Immature natural killer cell (primary cell): ENCODE data around the gene MAML2. TPM values are rescaled to one million over a fixed set of nuclear protein-coding genes. Genes with fewer than 3 reads are reported as not detected.

Experiments used
- DNase-seq, 3 donors: peaks; one replicate each; pipeline ENCODE4 v3.0.0; 2022; ENCODE audit warnings: mixed read lengths in 1 of 3
- H3K27ac Mint-ChIP-seq, 6 donors: one replicate each; pipeline ENCODE4 v1.8.0; 2020; ENCODE audit warnings: mixed read lengths in 6 of 6, mild to moderate bottlenecking in 5 of 6, inconsistent platforms in 4 of 6, moderate library complexity in 3 of 6
- H3K27me3 Mint-ChIP-seq, 3 donors: one replicate each; pipeline ENCODE4 v1.8.0; 2020 to 2021; ENCODE audit warnings: low read depth in 3 of 3, mild to moderate bottlenecking in 3 of 3, mixed read lengths in 3 of 3, moderate library complexity in 3 of 3, inconsistent platforms in 1 of 3
- H3K36me3 Mint-ChIP-seq, 3 donors: one replicate each; pipeline ENCODE4 v1.8.0; 2020; ENCODE audit warnings: mixed read lengths in 3 of 3, inconsistent platforms in 2 of 3, mild to moderate bottlenecking in 2 of 3
- H3K4me1 Mint-ChIP-seq, 2 donors: one replicate each; pipeline ENCODE4 v1.8.0; 2020; ENCODE audit warnings: inconsistent platforms in 2 of 2, mild to moderate bottlenecking in 2 of 2, mixed read lengths in 2 of 2, moderate library complexity in 1 of 2
- H3K4me3 Mint-ChIP-seq, 5 donors: one replicate each; pipeline ENCODE4 v1.8.0; 2020; ENCODE audit warnings: mild to moderate bottlenecking in 5 of 5, mixed read lengths in 5 of 5, inconsistent platforms in 3 of 5, moderate library complexity in 3 of 5
- H3K9me3 Mint-ChIP-seq, 6 donors: one replicate each; pipeline ENCODE4 v1.8.0; 2020; ENCODE audit warnings: mild to moderate bottlenecking in 6 of 6, mixed read lengths in 6 of 6, inconsistent platforms in 4 of 6, moderate library complexity in 3 of 6
- polyA plus RNA-seq, 3 donors: library from polyadenylated mRNA; unstranded; fragments of 300-500 nt; fragmentation: Illumina TruSeq; gene quantifications; one replicate each; pipeline ENCODE4 v1.2.3, GENCODE V29; 2021

Gene MAML2
- polyA plus RNA-seq, 3 donors from 2014 or later, result 0.26 to 4.5 (median 1.1) TPM

DNA sequence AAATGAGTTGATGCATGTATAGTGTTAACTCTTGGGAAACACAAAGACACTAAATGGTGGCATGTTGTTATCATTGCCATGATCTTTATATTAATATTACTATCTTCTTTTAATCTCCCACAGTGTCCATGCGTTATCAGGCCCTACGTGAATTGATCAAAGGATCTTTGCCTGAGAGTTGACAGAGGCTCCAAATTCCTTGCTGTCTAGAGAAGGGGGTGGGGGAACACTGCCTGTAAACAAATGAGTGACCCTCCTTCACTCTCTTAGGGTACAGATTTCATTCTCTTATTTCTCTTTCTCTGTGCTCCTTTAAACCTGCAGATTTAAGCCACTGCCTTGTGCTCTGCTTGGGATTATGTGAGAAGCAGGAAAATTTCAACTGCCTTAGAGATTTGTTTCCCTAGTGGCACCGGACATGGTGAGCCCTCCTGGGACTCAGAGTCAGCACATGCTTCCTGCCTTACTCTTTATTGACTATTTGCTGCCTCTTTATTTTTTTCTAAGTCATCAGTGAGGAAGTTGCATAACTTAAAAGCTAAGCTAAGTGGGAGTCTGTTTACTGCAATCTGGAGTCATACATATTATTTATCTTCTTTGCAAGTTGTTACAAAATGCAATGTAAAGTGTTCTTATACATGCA is 122.9 kb downstream of the MAML2 start:
- Mint-ChIP-seq H3K9me3 (no peaks in the 10 kb centered on the region), H3K36me3 (no peaks in the 10 kb centered on the region), H3K4me3 (peak overlapping the region in 1 of 5 donors; percentile 14), H3K4me1 (peaks cover 56 to 79% of the 10 kb centered on the region in 2 donors), H3K27me3 (peaks cover 0 to 2% (median 0%) of the 10 kb centered on the region in 3 donors), H3K27ac (peak overlapping the region in 5 of 6 donors; percentile 38 to 86 (median 80))
- no peak for DNase-seq

DNA sequence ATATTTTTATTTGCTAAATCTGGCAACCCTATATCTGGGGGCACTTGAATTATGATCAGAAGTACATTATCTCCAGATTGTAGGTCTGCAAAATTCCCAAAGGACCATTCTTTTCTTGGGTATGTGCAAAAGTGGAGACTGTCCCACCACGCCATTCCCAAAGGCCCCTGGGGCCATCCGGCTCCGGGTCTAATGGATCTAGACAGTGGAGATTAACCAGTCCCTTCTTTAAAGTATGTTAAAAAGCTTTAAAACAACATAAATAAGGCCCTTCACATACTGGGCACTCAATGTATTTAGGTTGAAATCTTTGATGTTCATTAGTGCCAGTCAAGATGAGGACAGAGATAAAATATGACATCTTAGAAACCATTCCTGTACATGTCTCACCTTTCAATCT is 124.1 kb downstream of the MAML2 start:
- Mint-ChIP-seq H3K4me1 (peaks cover 58 to 77% of the 10 kb centered on the region in 2 donors), H3K27me3 (no peaks in the 10 kb centered on the region), H3K27ac (peak overlapping the region in 1 of 6 donors; percentile 47), H3K36me3 (no peaks in the 10 kb centered on the region), H3K9me3 (no peaks in the 10 kb centered on the region), H3K4me3 (no peak overlapping the region)
- DNase-seq, result no peak

DNA sequence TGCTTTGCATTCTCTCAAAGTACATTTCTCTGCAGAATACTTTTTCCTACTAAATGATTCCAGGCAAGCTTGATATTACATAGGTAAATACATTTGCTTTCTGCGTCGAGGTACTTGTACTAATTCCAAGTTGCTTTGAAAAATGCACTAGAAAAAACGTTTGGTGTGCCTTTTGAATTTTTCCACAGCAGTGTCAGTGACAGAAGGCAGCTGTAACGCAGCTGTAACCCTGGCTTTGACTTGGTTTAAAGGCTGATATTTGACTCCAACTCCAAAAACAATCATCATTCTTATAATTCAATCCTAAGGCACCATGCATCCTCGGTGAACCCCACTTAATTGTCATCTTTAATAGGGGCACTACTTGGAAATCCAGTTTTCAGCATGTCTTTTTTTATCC is 125.0 kb downstream of the MAML2 start:
- peaks cover 63 to 74% of the 10 kb centered on the region in 2 donors for H3K4me1 Mint-ChIP-seq
- no peaks in the 10 kb centered on the region for H3K36me3 Mint-ChIP-seq
- H3K4me3 Mint-ChIP-seq, result no peak overlapping the region
- peak overlapping the region in 2 of 6 donors; percentile 81 to 98 for H3K27ac Mint-ChIP-seq
- no peaks in the 10 kb centered on the region for H3K9me3 Mint-ChIP-seq
- no peak for DNase-seq
- H3K27me3 Mint-ChIP-seq, result no peaks in the 10 kb centered on the region

DNA sequence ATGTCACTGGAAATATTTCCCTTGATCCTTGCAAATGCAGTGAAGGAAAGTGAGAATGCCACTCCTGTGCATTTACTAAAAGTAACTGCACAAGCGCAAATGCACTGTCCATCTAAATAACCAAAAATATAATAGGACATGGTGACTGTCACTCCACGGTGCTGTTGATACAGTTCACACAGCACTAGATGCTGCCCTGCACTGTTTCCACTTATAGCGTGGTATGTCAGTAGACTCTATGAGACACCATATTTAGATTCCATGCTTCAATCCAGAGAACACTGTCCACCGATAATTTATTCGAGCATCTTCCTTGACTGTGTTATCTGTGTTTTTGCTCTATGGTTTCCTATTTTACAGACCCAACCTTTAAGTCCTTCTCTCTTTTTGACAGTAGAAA is 125.8 kb downstream of the MAML2 start:
- Mint-ChIP-seq H3K4me3 (peak overlapping the region in 2 of 5 donors; percentile 13 to 36), H3K27ac (peak overlapping the region in 5 of 6 donors; percentile 83 to 98 (median 93)), H3K36me3 (no peaks in the 10 kb centered on the region), H3K9me3 (no peaks in the 10 kb centered on the region), H3K27me3 (no peaks in the 10 kb centered on the region), H3K4me1 (peaks cover 69 to 79% of the 10 kb centered on the region in 2 donors)
- no peak for DNase-seq

DNA sequence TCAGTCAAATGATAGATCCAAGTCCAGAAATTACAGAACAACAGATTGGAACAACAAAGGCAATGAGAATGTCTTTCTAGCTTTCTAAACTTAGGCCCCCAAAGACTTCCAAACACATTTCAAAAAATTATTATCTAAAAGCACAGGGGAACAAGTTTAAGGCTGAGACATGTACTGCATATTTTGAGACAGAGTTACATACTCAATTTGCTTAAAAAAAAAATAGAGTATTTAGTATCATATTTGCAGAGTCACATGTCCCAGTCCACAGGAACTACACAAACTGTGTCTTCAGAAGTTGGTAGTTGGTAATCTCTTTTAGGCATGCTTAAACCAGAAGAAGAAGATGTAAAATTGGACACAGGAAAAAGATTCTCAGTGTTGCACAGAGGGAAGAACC is 127.2 kb downstream of the MAML2 start:
- H3K27ac Mint-ChIP-seq, result peak overlapping the region; percentile 80 to 98 (median 93)
- DNase-seq, result peak in 1 of 3 donors; percentile 22
- peaks cover 0 to 1% (median 0%) of the 10 kb centered on the region in 3 donors for H3K27me3 Mint-ChIP-seq
- H3K9me3 Mint-ChIP-seq, result no peaks in the 10 kb centered on the region
- peaks cover 69 to 79% of the 10 kb centered on the region in 2 donors for H3K4me1 Mint-ChIP-seq
- peak overlapping the region; percentile 36 to 64 (median 60) for H3K4me3 Mint-ChIP-seq
- H3K36me3 Mint-ChIP-seq, result peaks cover 0 to 4% (median 0%) of the 10 kb centered on the region in 3 donors

DNA sequence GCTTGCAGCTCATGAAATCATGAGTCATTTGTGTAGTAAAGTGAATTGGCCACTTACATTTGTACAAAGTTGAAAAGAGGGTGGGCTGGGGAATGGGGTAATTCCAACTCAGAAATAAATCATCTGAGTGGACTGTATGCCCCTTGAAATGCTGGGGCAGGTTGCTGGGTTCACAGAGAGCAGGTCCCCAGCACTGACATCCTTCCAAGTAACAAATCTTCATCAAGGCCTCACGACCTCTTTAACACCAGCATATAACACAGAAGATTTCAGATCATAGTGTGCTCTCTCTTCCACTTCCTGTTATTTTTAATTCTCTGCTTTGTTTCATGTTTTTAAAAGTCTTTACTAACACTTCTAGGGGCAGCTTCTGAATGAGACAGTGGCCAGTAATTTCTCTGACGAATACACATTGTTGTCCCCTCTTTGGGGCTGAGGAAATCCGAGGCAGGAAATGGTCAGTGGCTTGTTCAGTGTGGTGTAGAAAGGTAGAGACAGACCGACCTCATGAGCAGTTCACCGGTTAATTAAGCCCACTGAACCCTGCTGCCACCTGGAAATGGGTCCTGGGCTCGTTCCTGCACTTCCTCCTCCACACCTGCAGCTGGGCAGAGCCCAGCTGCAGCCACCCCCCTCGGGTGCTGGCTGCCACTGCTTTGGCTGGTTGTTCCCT is 127.7 kb downstream of the MAML2 start:
- Mint-ChIP-seq H3K27ac (peak overlapping the region; percentile 80 to 98 (median 93)), H3K36me3 (peaks cover 0 to 4% (median 0%) of the 10 kb centered on the region in 3 donors), H3K4me1 (peaks cover 67 to 79% of the 10 kb centered on the region in 2 donors), H3K4me3 (peak overlapping the region; percentile 36 to 63 (median 58)), H3K27me3 (peaks cover 0 to 1% (median 0%) of the 10 kb centered on the region in 3 donors), H3K9me3 (no peaks in the 10 kb centered on the region)
- DNase-seq, result peak; percentile 64 to 69 (median 67)

DNA sequence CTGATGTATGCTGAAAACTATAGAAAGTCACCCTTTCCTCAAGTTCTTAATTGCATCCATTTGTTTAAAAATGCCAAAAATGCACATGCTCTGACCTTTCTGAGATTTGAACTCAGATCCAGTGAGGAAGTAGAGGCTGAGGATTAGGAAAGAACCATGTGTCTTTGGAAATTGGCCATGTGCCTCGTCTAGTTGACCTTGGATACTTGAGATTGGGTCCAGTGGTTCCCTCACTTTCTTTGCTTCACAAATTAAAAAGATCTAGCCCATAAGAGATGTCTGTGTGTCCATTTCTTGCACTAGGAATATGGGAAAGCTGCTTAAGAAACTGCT is 128.3 kb downstream of the MAML2 start:
- Mint-ChIP-seq H3K27me3 (peaks cover 0 to 1% (median 0%) of the 10 kb centered on the region in 3 donors), H3K4me3 (peak overlapping the region; percentile 36 to 63 (median 58)), H3K36me3 (peaks cover 0 to 4% (median 0%) of the 10 kb centered on the region in 3 donors), H3K9me3 (no peaks in the 10 kb centered on the region), H3K4me1 (peaks cover 63 to 75% of the 10 kb centered on the region in 2 donors), H3K27ac (peak overlapping the region; percentile 80 to 98 (median 93))
- DNase-seq, result no peak

DNA sequence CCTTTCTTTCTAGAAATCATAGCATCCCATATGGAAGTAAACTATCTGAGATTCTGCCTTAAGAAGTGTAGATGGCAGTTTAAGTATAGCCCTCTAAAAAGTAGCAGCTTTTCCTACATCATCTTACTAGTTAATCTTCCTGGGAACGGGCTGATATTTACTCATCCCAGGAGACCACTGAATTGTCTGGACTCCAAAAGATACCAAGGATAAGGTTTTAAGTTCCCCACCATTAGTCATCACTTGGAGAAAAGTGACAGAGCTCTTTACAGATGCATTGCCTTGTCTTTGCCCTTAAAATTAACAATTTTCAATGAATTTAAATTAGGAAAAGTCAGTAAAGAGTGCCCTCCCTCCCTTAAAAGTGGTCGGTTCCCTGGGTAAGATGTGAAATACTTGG is 129.5 kb downstream of the MAML2 start:
- no peaks in the 10 kb centered on the region for H3K9me3 Mint-ChIP-seq
- H3K36me3 Mint-ChIP-seq, result peaks cover 0 to 7% (median under 1%) of the 10 kb centered on the region in 3 donors
- H3K27ac Mint-ChIP-seq, result peak overlapping the region; percentile 18 to 86 (median 46)
- peaks cover 66 to 75% of the 10 kb centered on the region in 2 donors for H3K4me1 Mint-ChIP-seq
- no peak for DNase-seq
- no peak overlapping the region for H3K4me3 Mint-ChIP-seq
- H3K27me3 Mint-ChIP-seq, result peaks cover 0 to 1% (median 0%) of the 10 kb centered on the region in 3 donors

DNA sequence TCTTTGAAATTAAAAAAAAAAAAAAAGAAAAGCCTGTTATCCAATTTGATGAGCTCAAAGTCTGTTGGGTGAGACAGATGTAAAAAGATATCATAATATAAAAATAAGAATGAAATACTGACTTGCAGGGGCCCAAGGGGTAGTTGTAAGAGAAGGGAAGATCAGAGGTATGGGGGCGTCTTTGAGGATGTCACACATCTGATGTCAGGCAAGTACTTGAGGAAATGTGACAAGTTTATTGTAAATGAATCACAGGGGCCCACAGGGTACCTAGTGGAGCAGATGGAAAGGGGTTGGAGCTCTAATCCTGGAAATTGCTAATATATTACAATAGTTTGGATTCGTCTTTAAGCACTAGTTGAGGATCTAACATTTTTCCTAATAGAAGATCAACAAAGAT is 131.6 kb downstream of the MAML2 start:
- peak in 1 of 3 donors; percentile 18 for DNase-seq
- Mint-ChIP-seq H3K4me1 (peaks cover 74 to 81% of the 10 kb centered on the region in 2 donors), H3K27me3 (peaks cover 0 to 1% (median 0%) of the 10 kb centered on the region in 3 donors), H3K27ac (peak overlapping the region; percentile 59 to 86 (median 76)), H3K36me3 (peaks cover 0 to 8% (median 3%) of the 10 kb centered on the region in 3 donors), H3K4me3 (peak overlapping the region in 4 of 5 donors; percentile 16 to 34 (median 20)), H3K9me3 (no peaks in the 10 kb centered on the region)

DNA sequence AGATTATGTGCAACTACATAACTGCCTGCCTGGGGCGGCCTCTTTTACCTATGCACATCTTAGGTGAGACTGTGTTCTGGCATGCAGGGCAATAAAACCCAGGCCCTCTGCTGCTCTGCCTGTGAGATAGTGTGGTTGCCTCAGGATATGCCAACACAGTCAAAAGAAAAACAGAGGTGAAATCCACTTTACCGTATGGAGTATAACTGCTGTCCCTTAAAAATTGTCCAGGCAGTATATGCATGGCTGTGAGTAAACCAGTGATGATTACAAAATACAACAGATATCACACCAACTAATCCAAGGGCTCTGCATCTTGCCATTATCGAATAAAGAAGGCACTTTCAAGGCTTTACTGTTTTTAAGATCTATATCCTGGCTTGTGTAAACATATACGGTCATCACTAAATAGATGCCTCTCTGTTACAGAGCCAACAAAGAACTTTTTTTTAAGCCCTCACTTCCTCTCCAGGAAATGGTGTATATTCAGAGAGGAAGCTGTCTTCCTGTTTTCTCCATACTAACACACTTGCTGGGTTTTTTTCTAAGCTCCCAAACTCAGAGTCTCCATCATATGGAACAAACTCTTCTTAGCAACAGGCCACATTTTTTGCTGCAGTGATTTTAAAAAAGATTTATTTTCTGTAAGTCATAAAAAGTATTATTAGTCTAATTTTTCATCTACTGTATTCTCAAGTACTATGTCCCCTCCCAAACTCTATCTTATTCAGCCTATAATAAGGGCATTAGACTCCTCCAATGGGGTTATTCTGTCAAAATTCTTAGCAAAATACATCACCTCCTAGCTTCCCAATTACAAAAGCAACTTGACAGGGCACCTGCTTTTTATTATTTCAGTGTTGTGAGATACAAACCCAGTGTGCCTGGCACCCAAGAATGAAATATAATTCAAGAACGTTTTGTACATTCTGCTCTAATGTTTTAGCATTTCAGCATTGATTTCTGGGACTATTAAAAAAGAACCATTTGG is 135.2 kb downstream of the MAML2 start:
- Mint-ChIP-seq H3K4me1 (peaks cover 73 to 86% of the 10 kb centered on the region in 2 donors), H3K4me3 (peak overlapping the region; percentile 39 to 74 (median 67)), H3K27ac (peak overlapping the region; percentile 46 to 97 (median 88)), H3K27me3 (peaks cover 0 to 1% (median 0%) of the 10 kb centered on the region in 3 donors), H3K9me3 (no peaks in the 10 kb centered on the region), H3K36me3 (peaks cover 0 to 8% (median 3%) of the 10 kb centered on the region in 3 donors)
- DNase-seq, result peak in 2 of 3 donors; percentile 11 to 19

DNA sequence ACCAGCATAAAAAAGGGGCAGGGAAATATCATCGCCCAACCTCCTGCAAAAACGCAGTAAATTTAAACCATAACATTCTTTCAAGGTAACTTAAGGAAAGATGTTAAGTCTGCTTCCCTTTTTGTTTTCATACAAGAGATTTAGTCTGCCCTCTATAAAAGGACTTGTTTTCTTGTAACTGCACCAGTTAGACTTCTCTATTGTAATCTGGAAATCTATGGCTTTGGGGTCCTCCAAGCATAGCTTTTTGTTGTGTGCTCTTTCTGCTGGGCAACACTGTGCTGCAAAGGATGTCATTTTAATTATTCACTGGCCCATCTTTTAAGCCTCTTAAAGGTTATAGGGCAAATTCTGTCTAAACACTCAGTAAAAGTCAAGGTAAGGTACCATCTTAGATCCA is 136.0 kb downstream of the MAML2 start:
- H3K9me3 Mint-ChIP-seq, result no peaks in the 10 kb centered on the region
- peaks cover 0 to 8% (median 3%) of the 10 kb centered on the region in 3 donors for H3K36me3 Mint-ChIP-seq
- peaks cover 65 to 78% of the 10 kb centered on the region in 2 donors for H3K4me1 Mint-ChIP-seq
- peak overlapping the region in 3 of 5 donors; percentile 33 to 67 (median 56) for H3K4me3 Mint-ChIP-seq
- DNase-seq, result no peak
- peak overlapping the region in 5 of 6 donors; percentile 81 to 97 (median 89) for H3K27ac Mint-ChIP-seq
- peaks cover 0 to 1% (median 0%) of the 10 kb centered on the region in 3 donors for H3K27me3 Mint-ChIP-seq

DNA sequence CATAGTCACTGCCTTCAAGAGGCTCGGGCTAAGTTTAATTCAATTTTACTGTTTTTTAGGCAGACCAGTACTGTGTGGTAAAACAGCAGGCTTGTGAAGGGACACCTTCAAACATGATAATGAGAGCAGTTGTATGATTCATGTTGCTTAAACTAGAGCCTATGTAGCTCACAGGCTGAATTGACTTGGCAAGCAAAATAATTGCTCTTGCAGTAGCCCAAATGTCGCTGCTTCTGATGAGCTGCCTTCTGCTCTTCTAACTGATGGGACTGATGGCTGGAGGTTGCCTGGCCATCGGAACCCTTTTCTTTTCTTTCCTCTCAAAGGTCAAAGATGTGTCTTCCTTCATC is 137.6 kb downstream of the MAML2 start:
- peak overlapping the region; percentile 86 to 93 (median 88) for H3K27ac Mint-ChIP-seq
- H3K4me1 Mint-ChIP-seq, result peaks cover 54 to 63% of the 10 kb centered on the region in 2 donors
- peaks cover 0 to 4% (median 3%) of the 10 kb centered on the region in 3 donors for H3K36me3 Mint-ChIP-seq
- no peaks in the 10 kb centered on the region for H3K9me3 Mint-ChIP-seq
- peak overlapping the region in 2 of 5 donors; percentile 15 to 77 for H3K4me3 Mint-ChIP-seq
- H3K27me3 Mint-ChIP-seq, result no peaks in the 10 kb centered on the region
- DNase-seq, result peak in 1 of 3 donors; percentile 29
